ENCODE results near the gene PPP4R3B.

PPP4R3B gene

GRCh38 chr2:55592130-55592529 is 25.3 kb downstream of the PPP4R3B start:
- no peak for DNase-seq
- Histone ChIP-seq H3K9me3 (ENCODE audit: severe bottlenecking) (no peaks in the 10 kb centered on the region), H3K27me3 (ENCODE audit: insufficient read depth, low read depth, severe bottlenecking) (no peaks in the 10 kb centered on the region), H3K36me3 (peaks cover 26% of the 10 kb centered on the region), H3K27ac (no peak overlapping the region), H3K4me3 (ENCODE audit: low read depth, low read length) (no peak overlapping the region)
- TF ChIP-seq CTCF (IDR thresholded peaks at IDR 0.05; ENCODE audit: low read depth, low read length): no peak

GRCh38 chr2:55590810-55591440 is 26.5 kb downstream of the PPP4R3B start:
- Histone ChIP-seq H3K36me3 (peaks cover 24% of the 10 kb centered on the region), H3K4me3 (ENCODE audit: low read depth, low read length) (no peak overlapping the region), H3K9me3 (ENCODE audit: severe bottlenecking) (no peaks in the 10 kb centered on the region), H3K27ac (no peak overlapping the region), H3K27me3 (ENCODE audit: insufficient read depth, low read depth, severe bottlenecking) (no peaks in the 10 kb centered on the region)
- DNase-seq: no peak
- TF ChIP-seq CTCF (IDR thresholded peaks at IDR 0.05; ENCODE audit: low read depth, low read length): no peak

GRCh38 chr2:55585451-55586080 is 31.9 kb downstream of the PPP4R3B start:
- Histone ChIP-seq H3K4me3 (ENCODE audit: low read depth, low read length) (no peak overlapping the region), H3K27me3 (ENCODE audit: insufficient read depth, low read depth, severe bottlenecking) (no peaks in the 10 kb centered on the region), H3K36me3 (peaks cover 56% of the 10 kb centered on the region), H3K9me3 (ENCODE audit: severe bottlenecking) (no peaks in the 10 kb centered on the region), H3K27ac (no peak overlapping the region)
- no peak for TF ChIP-seq CTCF (IDR thresholded peaks at IDR 0.05; ENCODE audit: low read depth, low read length)
- no peak for DNase-seq

GRCh38 chr2:55581874-55582547 is 35.4 kb downstream of the PPP4R3B start:
- no peaks in the 10 kb centered on the region for H3K27me3 ChIP-seq (ENCODE audit: insufficient read depth, low read depth, severe bottlenecking)
- H3K27ac ChIP-seq: no peak overlapping the region
- no peak overlapping the region for H3K4me3 ChIP-seq (ENCODE audit: low read depth, low read length)
- H3K9me3 ChIP-seq (ENCODE audit: severe bottlenecking): no peaks in the 10 kb centered on the region
- no peak for DNase-seq
- TF ChIP-seq CTCF (IDR thresholded peaks at IDR 0.05; ENCODE audit: low read depth, low read length): no peak
- H3K36me3 ChIP-seq: peaks cover 78% of the 10 kb centered on the region

- peaks cover 78% of the 10 kb centered on the region for H3K36me3 ChIP-seq
- no peaks in the 10 kb centered on the region for H3K27me3 ChIP-seq (ENCODE audit: insufficient read depth, low read depth, severe bottlenecking)
Observed at GRCh38 chr2:55581435-55581834, 36.0 kb downstream of the PPP4R3B start.

More at GRCh38 chr2:55581435-55581834, 36.0 kb downstream of the PPP4R3B start:
- TF ChIP-seq CTCF (IDR thresholded peaks at IDR 0.05; ENCODE audit: low read depth, low read length): no peak
- H3K27ac ChIP-seq: no peak overlapping the region
- H3K9me3 ChIP-seq (ENCODE audit: severe bottlenecking): no peaks in the 10 kb centered on the region
- no peak overlapping the region for H3K4me3 ChIP-seq (ENCODE audit: low read depth, low read length)
- no peak for DNase-seq

All from WERI-Rb-1 (cell line).